ENCODE measurements around the gene GFI1.
"Not testable (repeated sequence)": the region's sequence is repeated elsewhere in the genome, so short reads cannot be mapped to it uniquely, and the experiment has no call there.

Gene GFI1

DNA sequence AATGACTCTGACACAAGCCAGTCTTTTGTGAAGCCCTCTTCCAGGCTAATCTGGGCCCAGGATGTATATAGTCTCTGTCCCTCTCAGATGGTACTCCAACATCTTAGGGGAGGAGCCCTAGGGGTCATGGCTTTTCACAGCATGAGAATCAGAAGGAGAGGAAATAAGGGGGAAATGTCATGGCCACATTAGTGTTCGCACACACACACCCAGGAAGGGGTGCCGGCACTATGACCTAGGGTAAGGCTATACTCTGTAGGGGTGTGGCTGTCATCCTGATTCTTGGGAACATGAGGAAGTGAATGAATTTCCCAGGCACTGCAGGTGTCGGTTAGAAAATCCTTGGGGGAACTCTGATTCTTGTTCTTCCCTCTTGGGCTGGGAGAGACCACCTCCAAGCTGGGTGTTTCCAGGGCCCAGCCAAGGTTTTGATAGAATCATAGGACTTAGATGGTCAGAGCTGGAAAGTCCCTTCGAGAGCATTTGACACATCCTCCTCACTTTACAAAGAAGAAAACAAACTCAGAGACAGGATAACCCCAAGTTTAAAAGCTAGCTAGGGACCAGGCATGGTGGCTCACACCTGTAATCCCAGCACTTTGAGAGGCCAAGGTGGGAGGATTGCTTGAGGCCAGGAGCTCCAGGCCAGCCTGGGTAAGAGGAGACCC, 22.0 kb downstream of the GFI1 start:
- no peak for DNase-seq

DNA sequence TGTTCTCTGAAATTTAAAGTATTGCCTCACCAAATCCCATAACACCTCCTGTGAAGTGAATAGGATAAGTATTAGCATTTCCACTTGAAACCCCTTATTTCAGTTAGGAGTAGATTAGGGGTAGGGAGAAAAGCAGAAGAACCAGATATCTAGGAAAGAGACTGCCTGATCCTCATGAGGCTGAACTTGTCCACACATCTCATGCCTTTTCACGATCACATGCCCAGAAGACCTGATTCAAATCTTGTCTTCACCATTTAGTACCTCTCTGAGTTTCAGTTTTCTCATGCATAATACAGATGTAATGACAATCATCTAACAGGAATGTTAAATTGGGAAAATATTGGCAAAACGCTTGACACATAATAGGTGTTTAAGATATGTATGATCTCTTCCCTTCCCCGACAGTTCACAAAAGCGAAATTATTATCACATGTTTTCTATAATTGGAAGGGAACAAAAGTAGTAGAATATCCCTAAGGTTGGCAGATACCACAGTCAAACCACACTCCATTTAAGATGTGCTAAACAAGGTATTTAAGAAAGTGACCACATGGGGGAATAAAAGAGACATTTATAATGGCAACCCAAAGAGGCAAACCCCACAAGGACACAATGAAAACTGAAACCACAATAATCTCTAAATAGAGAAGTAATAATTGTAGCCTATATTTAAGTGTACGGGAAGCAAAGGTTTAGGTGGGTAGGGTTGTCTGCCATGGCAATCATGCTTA, 25.2 kb downstream of the GFI1 start:
- DNase-seq = no peak

- no peak for DNase-seq
Measured at GRCh38 chr1:92459871-92460320, 26.8 kb downstream of the GFI1 start.

DNA sequence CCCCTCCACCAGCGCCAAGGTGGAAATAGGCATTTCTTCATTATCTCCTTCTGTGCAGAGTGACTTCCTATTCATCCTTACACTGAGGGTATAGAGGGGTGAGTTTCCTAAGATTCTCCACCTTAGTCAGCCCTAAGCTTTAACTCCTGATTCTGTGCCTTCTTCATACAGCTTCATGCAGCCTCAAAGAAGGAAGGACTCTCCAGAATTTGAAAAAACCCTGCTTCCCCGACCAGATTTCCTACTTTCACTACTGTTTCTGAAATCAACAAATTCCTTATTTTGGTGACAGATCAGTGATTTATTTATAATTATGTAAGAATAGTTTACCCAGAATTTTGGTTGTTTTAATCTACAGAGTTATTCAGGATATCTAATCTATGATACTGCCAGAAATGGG, 28.6 kb downstream of the GFI1 start:
- DNase-seq = no peak

- no peak for DNase-seq
Measured at GRCh38 chr1:92447976-92448375, 38.7 kb downstream of the GFI1 start.

DNA sequence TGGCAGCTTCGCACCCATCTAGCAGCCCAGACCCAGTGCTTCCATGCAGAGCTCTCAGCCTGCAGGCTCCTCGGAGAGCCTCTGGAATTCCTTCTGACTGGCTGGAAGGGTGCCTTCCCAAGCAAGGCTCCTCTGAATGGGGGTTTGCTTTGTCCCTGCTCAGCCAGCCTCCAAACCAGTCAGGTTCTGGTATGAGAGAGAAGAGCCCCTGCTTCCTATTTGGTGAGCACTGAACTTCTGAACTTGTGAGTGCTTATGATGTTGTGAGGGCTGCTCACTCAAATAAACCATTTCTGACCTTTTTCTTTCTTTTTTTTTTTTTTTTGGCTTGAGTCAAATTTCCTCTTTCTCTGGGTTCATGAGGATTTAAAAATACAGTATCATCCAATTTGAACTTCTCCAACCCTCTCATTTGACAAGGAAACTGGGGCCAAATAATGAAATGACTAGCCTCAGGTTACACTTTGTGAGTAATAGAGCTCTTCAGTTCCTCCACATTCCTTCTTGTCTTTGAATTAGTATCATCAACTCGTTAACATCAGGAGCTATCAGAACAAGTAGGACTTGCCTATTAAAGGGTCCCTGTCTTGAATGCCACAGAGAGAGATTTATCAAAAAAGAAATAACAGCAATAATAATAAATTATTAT, 39.6 kb downstream of the GFI1 start:
- no peak for DNase-seq

- DNase-seq = no peak
Measured at GRCh38 chr1:92446546-92446945, 40.2 kb downstream of the GFI1 start.

GRCh38 chr1:92445865-92446264, 40.9 kb downstream of the GFI1 start:
- DNase-seq = no peak

GRCh38 chr1:92444351-92444750, 42.4 kb downstream of the GFI1 start:
- no peak for DNase-seq

GRCh38 chr1:92443893-92444292, 42.8 kb downstream of the GFI1 start:
- DNase-seq = no peak

DNA sequence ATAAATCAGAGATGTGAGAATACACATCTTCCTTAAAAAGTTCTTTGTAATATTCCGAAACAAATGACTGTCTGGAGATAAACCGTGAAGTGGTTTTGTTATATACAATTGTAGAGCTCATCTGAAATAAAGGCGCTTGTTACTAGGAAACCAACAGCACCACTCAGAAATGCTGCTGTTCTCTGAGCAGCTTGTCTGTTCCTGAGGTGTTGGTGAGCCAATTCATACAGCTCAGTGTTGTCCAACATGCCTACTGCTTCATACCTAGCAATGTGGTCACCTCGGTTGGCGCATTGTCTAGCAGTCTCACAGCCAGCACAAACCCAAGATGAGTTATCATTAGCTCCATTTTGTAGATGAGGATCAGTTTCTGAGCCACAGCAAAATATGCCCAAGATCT, 44.4 kb downstream of the GFI1 start:
- DNase-seq = no peak

DNA sequence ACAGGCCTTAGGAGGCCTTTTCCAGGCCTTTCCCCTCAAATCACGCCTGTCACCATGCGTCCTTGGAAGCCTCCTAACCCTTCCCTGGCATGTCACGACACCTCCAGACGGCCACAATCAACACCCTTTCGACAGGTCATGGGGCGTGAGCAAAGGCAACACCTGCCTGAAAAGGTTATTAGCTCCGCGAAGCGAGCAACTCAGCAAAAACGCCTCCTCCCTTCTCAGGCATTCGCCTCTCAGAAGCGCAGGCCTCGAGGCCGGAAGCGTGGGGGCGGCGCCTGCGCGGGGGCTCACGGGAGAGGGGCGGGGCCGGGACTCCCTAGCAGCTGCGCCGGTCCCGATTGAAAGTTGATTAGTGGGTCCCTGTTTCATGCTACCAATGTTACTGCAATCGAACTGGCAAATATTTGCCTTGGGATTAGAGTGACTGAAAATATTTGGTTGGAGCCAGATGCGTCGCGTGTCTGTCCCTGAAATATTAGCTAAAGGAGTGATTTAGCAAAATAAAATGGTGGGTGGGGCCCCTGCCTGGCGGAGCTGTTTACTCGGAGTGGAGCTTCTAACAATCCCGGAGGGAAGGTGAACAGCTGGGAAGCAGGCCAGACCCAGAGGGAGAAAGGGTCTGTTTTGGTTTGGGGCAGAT, 44.9 kb downstream of the GFI1 start:
- DNase-seq = no peak

DNA sequence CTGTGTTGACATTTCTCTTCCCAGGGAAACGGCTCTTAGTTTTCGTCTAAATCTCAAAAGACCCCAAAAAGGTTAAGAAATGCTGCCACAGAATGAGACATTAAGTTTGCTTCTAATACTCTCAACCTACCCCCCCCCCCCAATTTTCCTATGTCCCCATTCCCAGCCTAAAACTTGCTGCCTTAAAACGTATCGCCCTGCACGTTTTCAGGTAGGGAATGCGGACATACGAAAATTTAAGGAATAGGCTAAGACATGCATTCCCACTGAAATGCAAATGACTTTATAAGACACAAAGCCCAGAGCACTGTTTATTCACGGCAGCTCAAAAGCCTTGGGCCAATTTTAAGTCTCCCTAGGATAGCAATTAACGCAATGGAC, 45.4 kb downstream of the GFI1 start:
- DNase-seq = no peak

GRCh38 chr1:92439291-92439690, 47.4 kb downstream of the GFI1 start:
- no peak for DNase-seq

- DNase-seq = not testable (repeated sequence)
Measured at GRCh38 chr1:92434572-92434971, 52.2 kb downstream of the GFI1 start.

- DNase-seq = no peak
Measured at GRCh38 chr1:92430030-92430429, 56.7 kb downstream of the GFI1 start.

DNA sequence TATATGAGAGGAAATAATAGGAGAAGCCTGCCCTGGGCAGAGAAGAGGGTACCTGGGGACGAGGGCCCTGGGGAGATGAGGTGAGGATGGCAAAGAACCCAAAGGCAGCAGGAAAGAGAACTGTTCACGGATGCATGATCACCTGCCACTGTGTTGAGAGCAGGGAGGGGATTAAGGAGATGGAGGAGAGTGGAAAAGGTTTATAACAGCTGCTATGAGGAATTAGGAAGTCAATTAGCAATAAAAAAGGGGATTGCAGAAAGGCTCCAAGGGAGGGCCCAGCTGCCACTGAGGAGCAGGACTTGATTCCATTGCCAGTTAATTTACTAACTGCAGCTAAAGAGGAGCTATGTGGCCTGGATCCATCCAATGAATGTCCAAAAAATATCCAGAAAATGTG, 61.1 kb downstream of the GFI1 start:
- DNase-seq = no peak

Data from NCI-H1436 treated with DMSO at 0.1 percent for 48 hours (cell line).